Lower leg skin (tissue), 4 donors: ENCODE measurements around the gene ZC3H10. TPM values are rescaled to one million over a fixed set of nuclear protein-coding genes. Genes with fewer than 3 reads are reported as not detected.
"Not testable (repeated sequence)": the region's sequence is repeated elsewhere in the genome, so short reads cannot be mapped to it uniquely, and the experiment has no call there.

ENCODE experiments used
- DNase-seq, 2 donors: peaks; one replicate each; pipeline ENCODE4 v3.0.0-alpha.2; 2019; ENCODE audit warnings: low spot score in 2 of 2
- H3K4me3 ChIP-seq: fragments of 200-600 bp; sonication (generic); 2 replicates; pipeline ENCODE4 v1.5.1; 2017; ENCODE audit warnings: mild to moderate bottlenecking, low read depth; ENCODE audit not compliant: poor library complexity, severe bottlenecking
- CTCF ChIP-seq, 3 donors: fragments of 450-650 bp; IDR thresholded peaks; one replicate each; pipeline ENCODE4 v1.5.1; 2016; ENCODE audit warnings: antibody characterized with exemption in 3 of 3, mild to moderate bottlenecking in 3 of 3, moderate library complexity in 2 of 3
- POLR2A ChIP-seq, 2 donors: fragments of 450-650 bp; IDR thresholded peaks; one replicate each; pipeline ENCODE4 v1.6.1; 2016 to 2017; ENCODE audit warnings: antibody characterized with exemption in 2 of 2, mild to moderate bottlenecking in 1 of 2, moderate library complexity in 1 of 2
- WGBS, 2 donors: methylation state at CpG; one replicate each; pipeline ENCODE4 v1.1.5; 2018; 5-methylcytosine and 5-hydroxymethylcytosine counted together
- intact Hi-C: fragments of 100-400 bp; cut with DNase I; formaldehyde crosslinking; loops from one replicate; pipeline ENCODE4 v1.15.0; 2023; ENCODE audit warnings: low total_unique reads
- total RNA-seq, 4 donors: library from RNA; depleted of rRNA; stranded (reverse); fragments of >200 nt; gene quantifications; one replicate each; pipeline ENCODE4 v1.1.0, GENCODE V29; 2016

ZC3H10 gene
- total RNA-seq, 4 donors from 2014 or later: 3.4 to 4.4 (median 3.7) TPM

- intact Hi-C loops: no loop called here
- WGBS, 2 donors: 60% methylated on average over 5 of the region's 5 CpGs
- no peak for DNase-seq
- TF ChIP-seq POLR2A (IDR thresholded peaks at IDR 0.05) (no peak), CTCF (IDR thresholded peaks at IDR 0.05) (no peak)
- no peak overlapping the region for H3K4me3 ChIP-seq
Measured at GRCh38 chr12:56110571-56110970, 7.5 kb upstream of the ZC3H10 start.

- no peak for TF ChIP-seq CTCF (IDR thresholded peaks at IDR 0.05)
- no peak overlapping the region for H3K4me3 ChIP-seq
- intact Hi-C loops: no loop called here
- DNase-seq: no peak
- WGBS, 2 donors: 89% methylated on average over 1 of the region's 1 CpG
Measured at GRCh38 chr12:56114084-56114483, 4.0 kb upstream of the ZC3H10 start.

DNA sequence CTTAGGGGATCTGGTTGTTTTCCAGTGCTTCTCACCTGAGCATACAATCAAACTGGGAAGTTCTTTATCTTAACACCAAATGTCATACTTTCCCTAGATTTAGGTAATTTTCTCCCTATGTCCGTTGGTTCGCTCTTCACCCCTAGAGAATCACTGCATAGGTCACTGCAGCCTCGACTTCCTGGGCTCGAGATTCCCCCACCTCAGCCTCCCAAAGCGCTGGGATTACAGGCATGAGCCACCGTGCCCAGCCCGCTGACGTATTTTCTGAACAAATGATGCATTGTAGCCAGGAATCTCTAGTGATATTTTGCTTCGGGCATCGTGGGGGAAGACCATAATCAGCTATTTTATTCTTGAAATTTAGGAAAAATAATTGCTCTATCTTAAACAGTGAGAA, 2.7 kb upstream of the ZC3H10 start:
- TF ChIP-seq POLR2A (IDR thresholded peaks at IDR 0.05) (no peak), CTCF (IDR thresholded peaks at IDR 0.05) (no peak)
- DNase-seq: no peak
- intact Hi-C loops: no loop called here
- WGBS, 2 donors: 35 to 37% methylated on average over 10 of the region's 10 CpGs
- H3K4me3 ChIP-seq: no peak overlapping the region

DNA sequence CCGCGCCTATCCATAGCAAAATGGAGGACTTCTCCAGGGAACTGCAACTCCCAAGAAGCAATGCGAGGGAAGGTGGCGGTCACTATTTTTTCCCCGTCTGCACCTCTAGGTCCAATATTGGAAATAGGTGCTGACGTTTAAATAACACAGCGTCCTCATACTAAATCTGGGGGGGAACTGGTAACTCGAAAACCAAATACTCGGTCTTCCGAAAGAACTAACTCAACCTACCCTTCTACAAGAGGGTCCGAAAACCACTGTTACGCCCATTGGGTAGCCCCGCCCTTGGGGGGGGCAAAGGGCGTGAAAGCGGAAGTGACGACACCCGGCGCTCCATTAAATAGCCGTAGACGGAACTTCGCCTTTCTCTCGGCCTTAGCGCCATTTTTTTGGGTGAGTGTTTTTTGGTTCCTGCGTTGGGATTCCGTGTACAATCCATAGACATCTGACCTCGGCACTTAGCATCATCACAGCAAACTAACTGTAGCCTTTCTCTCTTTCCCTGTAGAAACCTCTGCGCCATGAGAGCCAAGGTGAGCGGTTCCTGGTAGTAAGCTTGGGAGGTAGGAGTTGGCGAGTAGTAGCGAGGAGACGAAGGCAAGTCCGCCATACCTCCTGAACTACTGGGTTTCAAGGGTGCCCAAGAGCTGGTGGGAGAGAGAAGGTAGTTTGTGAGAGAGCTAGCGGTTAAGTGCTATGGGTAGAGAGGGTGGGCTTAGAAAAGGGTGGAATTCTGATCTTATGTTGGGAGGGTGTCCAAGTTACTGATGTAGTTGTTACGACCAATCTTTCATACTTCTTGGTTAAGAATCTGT, 1.6 kb upstream of the ZC3H10 start, which contains the start of gene RPL41:
TSS of gene RPL41 (plus strand) at position 367 of the 815 bp plus-strand sequence.
- peak; percentile 96 to 99 for DNase-seq
- peak within 1 kb of the TSS; percentile 57 for H3K4me3 ChIP-seq
- intact Hi-C loops: no loop called here
- WGBS, 2 donors: 0 to 1% methylated on average over 34 of the region's 34 CpGs
- TF ChIP-seq POLR2A (IDR thresholded peaks at IDR 0.05): peak in 1 of 2 donors; percentile 94
- no peak for TF ChIP-seq CTCF (IDR thresholded peaks at IDR 0.05)

DNA sequence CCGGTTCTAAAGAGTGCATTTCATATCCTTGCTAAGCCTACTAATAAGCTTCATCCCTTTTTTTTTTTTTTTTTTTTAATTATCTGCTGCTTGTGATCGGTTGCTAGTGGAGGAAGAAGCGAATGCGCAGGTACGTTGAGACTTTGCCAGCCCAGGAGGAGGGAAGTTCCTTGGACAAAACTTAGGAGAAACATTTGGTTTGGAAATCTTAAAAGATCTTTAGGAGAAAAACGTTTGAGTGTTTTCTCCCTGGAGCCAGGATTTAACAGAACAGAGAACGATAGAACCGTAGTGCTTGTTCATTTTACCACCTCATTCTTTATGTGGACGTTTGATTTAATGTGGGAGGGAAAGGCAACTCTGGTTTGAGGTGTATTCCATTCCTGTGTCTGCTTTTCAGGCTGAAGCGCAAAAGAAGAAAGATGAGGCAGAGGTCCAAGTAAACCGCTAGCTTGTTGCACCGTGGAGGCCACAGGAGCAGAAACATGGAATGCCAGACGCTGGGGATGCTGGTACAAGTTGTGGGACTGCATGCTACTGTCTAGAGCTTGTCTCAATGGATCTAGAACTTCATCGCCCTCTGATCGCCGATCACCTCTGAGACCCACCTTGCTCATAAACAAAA, 872 bp upstream of the ZC3H10 start:
- peak overlapping the region; percentile 57 for H3K4me3 ChIP-seq
- DNase-seq, intact Hi-C loops: not testable (repeated sequence)
- 2 to 5% methylated on average over 16 of the region's 16 CpGs for WGBS, 2 donors

GRCh38 chr12:56118688-56119357, 757 bp downstream of the ZC3H10 start:
- peak overlapping the region; percentile 53 for H3K4me3 ChIP-seq
- intact Hi-C loops: no loop called here
- no peak for TF ChIP-seq POLR2A (IDR thresholded peaks at IDR 0.05)
- TF ChIP-seq CTCF (IDR thresholded peaks at IDR 0.05): no peak
- DNase-seq: no peak
- 4 to 5% methylated on average over 13 of the region's 13 CpGs for WGBS, 2 donors
